ENCODE data around the gene SETD1B. TPM values are rescaled to one million over a fixed set of nuclear protein-coding genes. Genes with fewer than 3 reads are reported as not detected.

SETD1B gene
- polyA plus RNA-seq, 1 donor from 2014 or later, result 2.6 TPM

- Histone ChIP-seq H3K9ac (ENCODE audit: low read length) (peak overlapping the region; percentile 99), H4K20me1 (ENCODE audit: insufficient read depth) (peaks cover 37% of the 10 kb centered on the region)
These were observed 2.0 kb upstream of the SETD1B start for GRCh38 chr12:121801595-121802484.

GRCh38 chr12:121802485-121802842, 1.3 kb upstream of the SETD1B start:
- Histone ChIP-seq H3K9me2 (ENCODE audit: insufficient read depth, low read length) (no peaks in the 10 kb centered on the region), H3K9me3 (ENCODE audit: low read length) (no peaks in the 10 kb centered on the region), H3K27ac (ENCODE audit: low read length) (peak overlapping the region; percentile 100), H3K36me3 (ENCODE audit: insufficient read depth, low read length) (no peaks in the 10 kb centered on the region), H3K4me2 (ENCODE audit: low read length) (peak overlapping the region; percentile 100), H3K9ac (ENCODE audit: low read length) (peak overlapping the region; percentile 99), H2AFZ (ENCODE audit: low read depth, low read length) (no peak overlapping the region), H3K4me3 (ENCODE audit: low read length) (peak overlapping the region; percentile 77), H3K79me2 (replicated peaks; ENCODE audit: insufficient read depth, low read length) (peaks cover 73% of the 10 kb centered on the region), H3K27me3 (ENCODE audit: insufficient read depth, low read depth, low read length) (no peaks in the 10 kb centered on the region), H3F3A (ENCODE audit: insufficient read depth, low read length, poor library complexity, severe bottlenecking) (peaks cover 13% of the 10 kb centered on the region), H4K20me1 (ENCODE audit: insufficient read depth) (peaks cover 34% of the 10 kb centered on the region)
- TF ChIP-seq EP300 (conservative IDR thresholded peaks at IDR 0.05; ENCODE audit: poor library complexity, severe bottlenecking) (no peak), RAD21 (conservative IDR thresholded peaks at IDR 0.05) (no peak), MXI1 (conservative IDR thresholded peaks at IDR 0.05; ENCODE audit: poor library complexity, severe bottlenecking) (no peak), TAF1 (IDR thresholded peaks at IDR 0.05; ENCODE audit: low read depth) (no peak), REST (IDR thresholded peaks at IDR 0.05; ENCODE audit: borderline replicate concordance) (no peak)
- TF ChIP-seq, protein P1, sequence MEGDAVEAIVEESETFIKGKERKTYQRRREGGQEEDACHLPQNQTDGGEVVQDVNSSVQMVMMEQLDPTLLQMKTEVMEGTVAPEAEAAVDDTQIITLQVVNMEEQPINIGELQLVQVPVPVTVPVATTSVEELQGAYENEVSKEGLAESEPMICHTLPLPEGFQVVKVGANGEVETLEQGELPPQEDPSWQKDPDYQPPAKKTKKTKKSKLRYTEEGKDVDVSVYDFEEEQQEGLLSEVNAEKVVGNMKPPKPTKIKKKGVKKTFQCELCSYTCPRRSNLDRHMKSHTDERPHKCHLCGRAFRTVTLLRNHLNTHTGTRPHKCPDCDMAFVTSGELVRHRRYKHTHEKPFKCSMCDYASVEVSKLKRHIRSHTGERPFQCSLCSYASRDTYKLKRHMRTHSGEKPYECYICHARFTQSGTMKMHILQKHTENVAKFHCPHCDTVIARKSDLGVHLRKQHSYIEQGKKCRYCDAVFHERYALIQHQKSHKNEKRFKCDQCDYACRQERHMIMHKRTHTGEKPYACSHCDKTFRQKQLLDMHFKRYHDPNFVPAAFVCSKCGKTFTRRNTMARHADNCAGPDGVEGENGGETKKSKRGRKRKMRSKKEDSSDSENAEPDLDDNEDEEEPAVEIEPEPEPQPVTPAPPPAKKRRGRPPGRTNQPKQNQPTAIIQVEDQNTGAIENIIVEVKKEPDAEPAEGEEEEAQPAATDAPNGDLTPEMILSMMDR (IDR thresholded peaks at IDR 0.05; ENCODE audit: poor library complexity, severe bottlenecking), result no peak

More at GRCh38 chr12:121801595-121802484, 2.0 kb upstream of the SETD1B start:
- peaks cover 13% of the 10 kb centered on the region for H3F3A ChIP-seq (ENCODE audit: insufficient read depth, low read length, poor library complexity, severe bottlenecking)
- H3K27ac ChIP-seq (ENCODE audit: low read length), result peak overlapping the region; percentile 100
- H3K9me3 ChIP-seq (ENCODE audit: low read length), result no peaks in the 10 kb centered on the region
- H3K9me2 ChIP-seq (ENCODE audit: insufficient read depth, low read length), result no peaks in the 10 kb centered on the region
- H3K4me3 ChIP-seq (ENCODE audit: low read length), result peak overlapping the region; percentile 77
- TF ChIP-seq EZH2 (IDR thresholded peaks at IDR 0.05; ENCODE audit: borderline replicate concordance, insufficient read depth, low read length, poor library complexity, severe bottlenecking) (no peak), RAD21 (conservative IDR thresholded peaks at IDR 0.05) (no peak), MXI1 (conservative IDR thresholded peaks at IDR 0.05; ENCODE audit: poor library complexity, severe bottlenecking) (no peak), POLR2AphosphoS5 (IDR thresholded peaks at IDR 0.05) (peak; percentile 74), EP300 (conservative IDR thresholded peaks at IDR 0.05; ENCODE audit: poor library complexity, severe bottlenecking) (no peak), TAF1 (IDR thresholded peaks at IDR 0.05; ENCODE audit: low read depth) (peak; percentile 76), REST (IDR thresholded peaks at IDR 0.05; ENCODE audit: borderline replicate concordance) (peak; percentile 77), SMC3 (conservative IDR thresholded peaks at IDR 0.05; ENCODE audit: poor library complexity) (no peak)
- TF ChIP-seq, protein P1 (IDR thresholded peaks at IDR 0.05; ENCODE audit: poor library complexity, severe bottlenecking), result no peak
- H3K36me3 ChIP-seq (ENCODE audit: insufficient read depth, low read length), result no peaks in the 10 kb centered on the region
- H3K4me2 ChIP-seq (ENCODE audit: low read length), result peak overlapping the region; percentile 100
- H2AFZ ChIP-seq (ENCODE audit: low read depth, low read length), result no peak overlapping the region
- H3K79me2 ChIP-seq (replicated peaks; ENCODE audit: insufficient read depth, low read length), result peaks cover 73% of the 10 kb centered on the region
- H3K27me3 ChIP-seq (ENCODE audit: insufficient read depth, low read depth, low read length), result no peaks in the 10 kb centered on the region

Data from neural cell (in vitro differentiated cells).